ENCODE results near the gene SUSD1. TPM values are rescaled to one million over a fixed set of nuclear protein-coding genes. Genes with fewer than 3 reads are reported as not detected.

Gene SUSD1
- total and polyA plus RNA-seq, 2 of the 13 experiments (the other 11 are each of a cell fraction or from before 2014, with no cell fraction given), result 25.9 to 32.3 TPM

GRCh38 chr9:112218908-112219307 lies 43.8 kb upstream of the SUSD1 start:
- no peak overlapping the region for H3K4me3 ChIP-seq (replicated peaks in 1 of 3; ENCODE audit: insufficient read depth in 1 of 3, low read depth in 2 of 3, low read length in 3 of 3)
- TF ChIP-seq MAFK (conservative IDR thresholded peaks at IDR 0.05 in 1 of 2, IDR thresholded peaks at IDR 0.05 in 1 of 2; ENCODE audit: low read length in 2 of 2), result peak; percentile 87 to 93
- TF ChIP-seq ZNF18 (CRISPR knock-in tag; IDR thresholded peaks at IDR 0.05; ENCODE audit: insufficient replicate concordance), result no peak
- TF ChIP-seq NKX3-1 (CRISPR knock-in tag; IDR thresholded peaks at IDR 0.05), result no peak
- TF ChIP-seq MAFF (IDR thresholded peaks at IDR 0.05; ENCODE audit: low read depth, low read length), result peak; percentile 90
- CTCF ChIA-PET (ENCODE audit: low intra/inter-chr PET ratio, low total read pairs), result no interaction called here
- no peak overlapping the region for H3K27ac ChIP-seq (ENCODE audit: extremely low read length, insufficient read depth, low read length)
- no peaks in the 10 kb centered on the region for H3K4me1 ChIP-seq (ENCODE audit: insufficient read depth, low read length)
- ATAC-seq (no peak), DNase-seq (ENCODE audit: low spot score) (no peak), FAIRE-seq (no peak)
- H2AFZ ChIP-seq (ENCODE audit: low read length), result no peak overlapping the region
- POLR2A ChIA-PET, result no interaction called here
- no peaks in the 10 kb centered on the region for H3K79me2 ChIP-seq (ENCODE audit: insufficient read depth, low read length)
- no peaks in the 10 kb centered on the region for H3K9me3 ChIP-seq (ENCODE audit: low read length)
- BruUV-seq (replicated peaks), result no TSS peak
- H3K9ac ChIP-seq (ENCODE audit: insufficient read depth, low read depth, low read length), result no peak overlapping the region
- no peaks in the 10 kb centered on the region; the same call in 1 of the 2 replicates for H4K20me1 ChIP-seq (ENCODE audit: insufficient read depth, low read length)
- no peaks in the 10 kb centered on the region for H3K27me3 ChIP-seq (ENCODE audit: control insufficient read depth in 1 of 2, insufficient read depth in 2 of 2, low read length in 2 of 2)
- intact Hi-C loops (cut with micrococcal nuclease; ENCODE audit: unreplicated experiment) (no loop called here), in situ Hi-C loops (cut with HindIII; ENCODE audit: extremely low pct_ligation_motif_present, low pct_unique_long_range_greater_than_20kb) (no loop called here)
- WGBS (ENCODE audit: low lambda C conversion rate), result 93% methylated on average over 3 of the region's 3 CpGs
- no peak overlapping the region for H3K4me2 ChIP-seq (ENCODE audit: low read depth, low read length)
- H3K36me3 ChIP-seq (replicated peaks in 1 of 2; ENCODE audit: control insufficient read depth in 1 of 2, insufficient read depth in 2 of 2, low read length in 2 of 2), result peaks cover 2 to 39% of the 10 kb centered on the region in 2 experiments

GRCh38 chr9:112212926-112213325 lies 37.8 kb upstream of the SUSD1 start:
- in situ Hi-C loops (cut with HindIII; ENCODE audit: extremely low pct_ligation_motif_present, low pct_unique_long_range_greater_than_20kb) (no loop called here), intact Hi-C loops (cut with micrococcal nuclease; ENCODE audit: unreplicated experiment) (loop anchor here (5.0 kb wide), 1 partner anchor 46 kb away; no protein-coding TSS in a partner anchor)
- DNase-seq (ENCODE audit: low spot score) (no peak), FAIRE-seq (no peak), ATAC-seq (no peak)
- Histone ChIP-seq H3K9ac (ENCODE audit: insufficient read depth, low read depth, low read length) (no peak overlapping the region), H4K20me1 (ENCODE audit: insufficient read depth, low read length) (no peaks in the 10 kb centered on the region; the same call in 1 of the 2 replicates), H2AFZ (ENCODE audit: low read length) (no peak overlapping the region), H3K36me3 (replicated peaks in 1 of 2; ENCODE audit: control insufficient read depth in 1 of 2, insufficient read depth in 2 of 2, low read length in 2 of 2) (peaks cover 0 to 25% of the 10 kb centered on the region in 2 experiments; a peak in 3 of 5 replicates), H3K4me3 (replicated peaks in 1 of 3; ENCODE audit: insufficient read depth in 1 of 3, low read depth in 2 of 3, low read length in 3 of 3) (no peak overlapping the region), H3K9me3 (ENCODE audit: low read length) (peaks cover 2% of the 10 kb centered on the region), H3K4me1 (ENCODE audit: insufficient read depth, low read length) (peaks cover 19% of the 10 kb centered on the region), H3K79me2 (ENCODE audit: insufficient read depth, low read length) (no peaks in the 10 kb centered on the region), H3K27ac (ENCODE audit: extremely low read length, insufficient read depth, low read length) (no peak overlapping the region), H3K4me2 (ENCODE audit: low read depth, low read length) (no peak overlapping the region), H3K27me3 (ENCODE audit: control insufficient read depth in 1 of 2, insufficient read depth in 2 of 2, low read length in 2 of 2) (no peaks in the 10 kb centered on the region)
- ChIA-PET CTCF (ENCODE audit: low intra/inter-chr PET ratio, low total read pairs) (no interaction called here), POLR2A (no interaction called here)
- peak; percentile 83 to 89 for TF ChIP-seq MAFK (conservative IDR thresholded peaks at IDR 0.05 in 1 of 2, IDR thresholded peaks at IDR 0.05 in 1 of 2; ENCODE audit: low read length in 2 of 2)
- TF ChIP-seq TFDP1 (CRISPR knock-in tag; IDR thresholded peaks at IDR 0.05; ENCODE audit: borderline replicate concordance), result no peak
- TF ChIP-seq MAFF (IDR thresholded peaks at IDR 0.05; ENCODE audit: low read depth, low read length), result peak; percentile 83
- no TSS peak for BruUV-seq (replicated peaks)
- 95% methylated on average over 2 of the region's 2 CpGs for WGBS (ENCODE audit: low lambda C conversion rate)

All from HepG2 (cell line).